Activated CD4-positive, alpha-beta T cell treated with anti-CD3 and anti-CD28 coated beads, Interleukin-2, amount 50 U/mL, for 4 hours (primary cell): ENCODE results near the gene GLRB.
"Not testable (repeated sequence)": the region's sequence is repeated elsewhere in the genome, so short reads cannot be mapped to it uniquely, and the experiment has no call there.

Source experiments
- DNase-seq, 2 experiments: peaks; one replicate each; pipeline ENCODE4 v3.0.0-alpha.2; 2020

Gene GLRB

GRCh38 chr4:157075811-157076577 is at the start of gene GLRB:
TSS of gene GLRB (plus strand) at chr4:157076150. CDS start at chr4:157078025, 1,875 bp downstream.
- no peak for DNase-seq

GRCh38 chr4:157035471-157035870 is 40.5 kb upstream of the GLRB start:
- DNase-seq = no peak

- DNase-seq = no peak
Observed at GRCh38 chr4:157040405-157040804, 35.5 kb upstream of the GLRB start.

DNA sequence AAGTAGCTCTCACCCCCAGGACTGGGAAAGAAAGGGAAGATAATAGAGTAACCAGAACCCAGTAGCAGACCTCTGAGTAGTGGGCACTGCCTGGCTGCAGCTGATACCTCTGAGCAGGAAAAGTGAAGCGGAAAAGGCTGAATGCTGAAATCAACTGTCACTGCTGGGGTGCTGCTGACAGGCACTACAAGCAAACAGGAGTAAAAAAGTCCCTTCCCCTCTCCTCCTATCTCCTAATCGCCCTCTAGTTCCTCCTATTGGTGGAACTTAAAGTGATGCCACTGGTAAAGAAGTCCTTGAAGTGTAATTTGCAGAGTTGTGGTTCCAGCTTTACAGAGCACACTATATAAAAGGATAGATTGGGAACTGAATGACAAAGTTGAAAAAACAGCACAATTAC is 32.8 kb upstream of the GLRB start:
- DNase-seq = no peak

DNA sequence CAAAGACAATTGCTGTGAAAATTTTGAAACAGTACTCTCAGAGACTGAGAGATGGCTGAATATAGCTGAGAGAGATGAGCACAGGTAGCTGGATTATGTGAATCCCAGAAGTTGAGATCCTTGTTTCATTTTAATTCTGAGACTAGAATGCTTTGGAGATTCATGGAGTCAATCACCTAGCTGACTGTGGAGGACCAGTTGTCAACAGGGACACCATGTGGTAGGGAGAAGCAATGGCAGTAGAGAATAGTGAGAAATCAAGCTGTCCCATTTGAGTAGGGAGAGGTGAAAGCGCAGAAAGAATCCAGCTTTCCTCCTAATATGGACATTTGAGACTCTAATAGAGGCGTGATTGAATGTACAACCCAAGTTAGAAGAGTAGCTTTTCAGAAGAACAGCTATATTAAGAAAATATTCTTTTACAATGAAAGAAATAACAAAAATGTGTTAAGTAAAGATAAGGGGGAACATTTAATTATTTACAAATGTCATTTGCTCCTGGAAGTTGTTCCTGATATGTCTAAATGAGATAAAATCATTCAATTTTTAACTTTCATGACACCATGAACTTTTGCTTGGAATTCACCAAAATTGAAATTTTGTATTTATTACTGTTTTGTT is 30.3 kb upstream of the GLRB start:
- DNase-seq = no peak

GRCh38 chr4:157048248-157048647 is 27.7 kb upstream of the GLRB start:
- DNase-seq = no peak

- no peak for DNase-seq
Observed at GRCh38 chr4:157050561-157050960, 25.4 kb upstream of the GLRB start.

DNA sequence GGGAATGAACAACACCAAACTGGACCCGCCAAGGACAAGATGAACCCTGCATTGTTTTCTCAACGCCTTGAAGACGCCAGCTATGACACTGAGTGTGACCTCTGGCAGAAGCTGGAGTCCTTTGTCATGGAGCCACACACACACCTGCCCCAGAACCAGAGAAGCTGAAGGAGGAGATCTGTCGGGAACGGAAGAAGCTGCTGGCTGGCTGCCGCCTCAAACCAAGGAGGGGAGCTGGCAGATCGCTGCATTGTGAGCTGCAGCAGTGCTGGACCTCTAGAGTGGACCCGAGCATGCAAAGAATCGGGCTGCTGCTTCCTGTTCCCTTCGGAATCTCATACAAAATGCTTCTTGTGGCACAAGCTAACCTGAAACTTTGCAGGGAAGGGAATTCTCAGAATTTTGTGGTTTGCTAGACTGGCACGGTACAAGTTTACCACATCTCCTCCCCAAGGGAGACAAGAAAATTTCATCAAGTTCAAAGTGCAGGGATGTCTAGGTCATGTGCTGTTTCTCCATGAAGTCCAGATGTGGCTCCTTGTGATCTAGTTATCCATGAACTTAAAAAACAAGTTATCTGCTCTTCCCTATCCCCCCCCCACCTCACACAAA is 23.4 kb upstream of the GLRB start:
- no peak for DNase-seq

DNA sequence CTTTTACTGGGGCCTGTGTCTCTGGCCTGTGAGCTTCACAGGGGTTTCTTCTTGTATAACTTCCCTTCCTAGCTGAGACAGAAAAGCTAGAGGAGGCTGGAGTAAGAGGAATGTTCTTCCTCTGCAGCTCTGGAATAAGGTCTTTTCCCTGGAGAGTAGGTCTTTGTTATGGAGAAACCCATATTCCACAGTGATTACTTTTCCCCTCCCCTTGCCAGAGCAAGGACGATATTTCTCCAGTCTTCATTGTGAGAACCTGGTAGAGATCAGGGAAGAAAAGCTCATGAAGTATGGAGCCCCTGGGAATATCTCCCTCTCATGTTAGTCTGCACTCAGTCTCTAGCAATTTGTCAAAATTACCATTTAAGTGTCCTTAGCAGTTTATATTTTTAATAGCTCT is 18.7 kb upstream of the GLRB start:
- DNase-seq = no peak

DNA sequence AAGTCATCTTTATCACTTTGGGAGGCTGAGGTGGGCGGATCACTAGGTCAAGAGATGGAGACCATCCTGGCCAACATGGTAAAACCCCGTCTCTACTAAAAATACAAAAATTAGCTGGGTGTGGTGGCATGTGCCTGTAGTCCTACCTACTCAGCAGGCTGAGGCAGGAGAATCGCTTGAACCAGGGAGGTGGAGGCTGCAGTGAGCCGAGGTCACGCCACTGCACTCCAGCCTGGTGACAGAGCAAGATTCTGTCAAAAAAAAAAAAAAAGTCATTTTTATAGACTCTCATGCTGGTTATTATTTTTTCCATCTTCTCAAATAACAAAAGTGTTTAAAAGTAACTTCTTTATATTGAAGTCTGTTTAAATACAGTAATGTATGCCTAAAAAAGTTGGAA is 17.1 kb upstream of the GLRB start:
- DNase-seq = not testable (repeated sequence)

DNA sequence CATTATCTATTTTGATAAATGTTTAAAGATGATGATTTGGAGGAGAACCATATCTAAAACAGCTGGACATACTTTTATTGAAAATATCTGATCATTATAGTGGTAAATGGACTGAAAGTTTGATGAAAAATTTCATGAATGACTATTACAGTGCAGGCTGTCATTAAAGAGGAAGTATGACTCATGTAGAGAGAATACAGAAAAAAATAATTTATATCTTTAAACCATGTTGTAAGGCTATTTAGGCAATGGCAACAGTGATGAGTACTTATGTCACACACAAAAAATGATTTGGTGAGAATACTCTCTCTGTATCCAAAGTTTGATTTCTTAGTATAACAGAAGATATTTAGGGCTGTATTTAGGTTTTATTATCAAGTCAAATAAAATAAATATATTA is 3.9 kb upstream of the GLRB start:
- no peak for DNase-seq

GRCh38 chr4:157075401-157075800 is 549 bp upstream of the GLRB start:
- DNase-seq = no peak

GRCh38 chr4:157076578-157076947 is 613 bp downstream of the GLRB start:
- no peak for DNase-seq

- DNase-seq = no peak
Observed at GRCh38 chr4:157079441-157079840, 3.5 kb downstream of the GLRB start.

DNA sequence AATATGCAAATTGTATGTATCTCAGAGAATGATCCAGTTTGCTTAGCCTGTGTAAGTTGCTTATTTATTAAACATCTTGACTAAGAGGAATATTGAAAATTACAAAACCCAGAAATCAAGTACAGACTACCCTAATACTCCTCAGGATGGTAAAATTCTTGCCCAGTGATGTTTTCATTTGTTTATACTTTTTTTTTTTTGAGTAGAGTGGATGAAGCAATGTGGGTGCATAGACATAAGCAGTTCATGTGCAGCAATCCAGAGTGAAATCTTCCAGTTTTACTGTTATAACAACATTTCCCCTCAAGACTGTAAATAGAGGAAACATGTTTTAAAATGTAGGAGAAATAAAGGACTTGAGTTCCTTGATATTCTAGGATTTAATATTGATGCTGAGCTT is 4.7 kb downstream of the GLRB start:
- DNase-seq = no peak

DNA sequence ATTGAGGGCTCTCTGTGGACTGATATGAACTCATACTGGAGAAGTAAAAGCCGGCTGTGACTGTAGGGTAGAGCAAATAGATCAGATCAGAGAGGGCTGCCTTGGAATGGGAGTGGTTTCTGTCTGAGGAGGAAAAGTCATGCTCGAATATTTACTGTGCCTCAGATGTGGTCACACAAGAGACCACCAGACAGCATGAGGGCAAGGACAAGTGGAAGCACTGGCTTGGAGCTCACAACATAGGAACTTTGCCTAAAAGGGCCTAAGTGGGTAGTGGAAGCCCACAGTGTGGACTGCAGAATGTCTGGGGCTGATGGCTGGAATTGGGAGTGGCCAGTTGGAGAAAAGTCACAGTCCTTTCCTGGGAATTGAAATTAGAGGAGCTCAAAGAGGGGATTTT is 19.8 kb downstream of the GLRB start:
- DNase-seq = no peak

- no peak for DNase-seq
Observed at GRCh38 chr4:157096439-157096838, 20.5 kb downstream of the GLRB start.

- DNase-seq = no peak
Observed at GRCh38 chr4:157099506-157099905, 23.6 kb downstream of the GLRB start.

GRCh38 chr4:157104541-157104940 is 28.6 kb downstream of the GLRB start:
- DNase-seq = no peak

DNA sequence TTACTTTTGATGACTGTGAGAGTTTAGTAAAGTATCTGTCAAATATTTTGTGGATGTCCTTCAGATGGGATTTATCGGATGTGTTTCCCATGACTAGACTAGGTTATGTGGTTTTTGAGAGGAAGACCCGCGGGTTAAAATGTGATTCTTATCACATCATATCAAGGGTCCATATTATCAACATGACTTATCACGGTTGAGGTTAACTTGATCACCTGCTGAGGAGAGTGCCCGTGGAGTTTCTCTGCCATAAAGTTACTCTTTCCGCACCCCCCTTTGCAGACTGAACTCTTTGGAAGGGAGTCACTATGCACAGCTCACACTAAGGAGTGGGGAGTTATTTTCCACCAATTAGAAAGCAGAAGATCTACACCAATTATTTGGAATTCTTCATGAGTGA is 38.7 kb downstream of the GLRB start:
- DNase-seq = no peak

DNA sequence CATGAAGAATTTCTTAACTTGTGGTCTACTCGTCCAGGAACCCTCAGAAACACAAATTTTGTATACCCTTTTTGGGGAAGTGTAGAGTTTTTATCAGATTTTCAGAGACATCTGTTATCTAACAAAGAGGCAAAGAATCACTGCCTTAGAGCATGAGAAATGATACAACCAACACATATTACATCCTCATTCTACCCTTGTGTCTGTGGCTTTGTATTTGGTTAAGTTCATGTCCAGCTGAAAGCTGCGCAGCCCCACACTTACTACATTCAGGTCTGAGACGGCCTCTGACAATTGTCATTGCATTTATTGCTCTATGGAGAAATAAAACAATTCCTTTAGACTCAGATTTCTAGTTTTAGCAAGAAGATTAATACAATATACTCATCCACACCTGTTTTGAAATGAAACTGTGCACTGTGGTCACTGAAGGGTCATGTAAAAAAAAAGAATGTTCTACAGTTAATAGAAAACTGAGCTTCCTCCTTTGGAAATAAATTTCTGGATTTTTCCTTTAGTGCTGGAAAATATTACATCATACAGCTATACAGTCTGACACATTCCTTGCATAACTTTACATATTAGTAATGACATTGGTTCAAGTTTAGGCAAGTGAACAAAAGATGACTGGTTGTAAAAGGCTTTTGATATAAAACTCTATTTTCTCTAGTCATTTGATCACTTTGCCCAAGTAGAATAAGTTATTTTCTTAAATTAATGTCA is 39.8 kb downstream of the GLRB start:
- no peak for DNase-seq

GRCh38 chr4:157121401-157121800 is 45.5 kb downstream of the GLRB start:
- no peak for DNase-seq

- no peak for DNase-seq
Observed at GRCh38 chr4:157127571-157127970, 51.6 kb downstream of the GLRB start.

GRCh38 chr4:157128395-157128794 is 52.4 kb downstream of the GLRB start:
- no peak for DNase-seq
